Breast epithelium (tissue), 4 donors: Measurements from ENCODE around the gene CYFIP2. TPM values are rescaled to one million over a fixed set of nuclear protein-coding genes. Genes with fewer than 3 reads are reported as not detected.

Source experiments
- DNase-seq, 2 donors: peaks; one replicate each; pipeline ENCODE4 v3.0.0-alpha.2; 2019; ENCODE audit warnings: low spot score in 2 of 2
- H3K27ac ChIP-seq, 2 donors: fragments of 200-600 bp; sonication (generic) in 1 of 2; one replicate each; pipeline ENCODE4 v1.5.1; 2016 to 2019; ENCODE audit warnings: mild to moderate bottlenecking in 1 of 2
- H3K27me3 ChIP-seq, 2 donors: fragments of 200-600 bp; sonication (generic) in 1 of 2; one replicate each; pipeline versions ENCODE4 v1.5.1 to v1.6.0; 2017 to 2019; ENCODE audit warnings: control low read depth in 1 of 2, mild to moderate bottlenecking in 1 of 2
- H3K36me3 ChIP-seq: fragments of 200-600 bp; one replicate; pipeline ENCODE4 v1.5.1; 2019
- H3K4me1 ChIP-seq, 2 donors: fragments of 200-600 bp; sonication (generic); one replicate each; pipeline ENCODE4 v1.5.1; 2016 to 2019; ENCODE audit warnings: control low read depth in 1 of 2
- H3K4me3 ChIP-seq, 3 donors: fragments of 200-600 bp; sonication (generic); 1 replicate in 2 of 3; 2 replicates in 1 of 3; pipeline ENCODE4 v1.5.1; 2016 to 2019; ENCODE audit warnings: mild to moderate bottlenecking in 3 of 3, moderate library complexity in 2 of 3
- H3K9me3 ChIP-seq, 2 donors: fragments of 200-600 bp; sonication (generic) in 1 of 2; one replicate each; pipeline ENCODE4 v1.5.1; 2016 to 2019; ENCODE audit warnings: control low read depth in 1 of 2
- CTCF ChIP-seq, 3 donors: fragments of 450-650 bp; IDR thresholded peaks; one replicate each; pipeline ENCODE4 v1.5.1; 2016 to 2017; ENCODE audit warnings: antibody characterized with exemption in 3 of 3, mild to moderate bottlenecking in 3 of 3, moderate library complexity in 3 of 3
- POLR2A ChIP-seq: fragments of 450-650 bp; IDR thresholded peaks from one replicate; pipeline ENCODE4 v1.6.1; 2016; ENCODE audit warnings: antibody characterized with exemption, mild to moderate bottlenecking, moderate library complexity
- POLR2AphosphoS5 ChIP-seq, 3 donors: sonication (generic); formaldehyde crosslinking; IDR thresholded peaks; one replicate each; pipeline ENCODE4 v1.6.1; 2017; ENCODE audit warnings: antibody characterized with exemption in 3 of 3
- intact Hi-C: fragments of 100-400 bp; cut with DNase I; formaldehyde crosslinking; loops from one replicate; pipeline ENCODE4 v1.15.1; 2023; ENCODE audit warnings: low total_unique reads
- total RNA-seq, 3 donors: library from RNA; depleted of rRNA; stranded (reverse); fragments of >200 nt; gene quantifications; one replicate each; pipeline ENCODE4 v1.1.0, GENCODE V29; 2016

The CYFIP2 gene
- total RNA-seq, 3 donors from 2014 or later, result 6.2 to 15.5 (median 12.1) TPM

DNA sequence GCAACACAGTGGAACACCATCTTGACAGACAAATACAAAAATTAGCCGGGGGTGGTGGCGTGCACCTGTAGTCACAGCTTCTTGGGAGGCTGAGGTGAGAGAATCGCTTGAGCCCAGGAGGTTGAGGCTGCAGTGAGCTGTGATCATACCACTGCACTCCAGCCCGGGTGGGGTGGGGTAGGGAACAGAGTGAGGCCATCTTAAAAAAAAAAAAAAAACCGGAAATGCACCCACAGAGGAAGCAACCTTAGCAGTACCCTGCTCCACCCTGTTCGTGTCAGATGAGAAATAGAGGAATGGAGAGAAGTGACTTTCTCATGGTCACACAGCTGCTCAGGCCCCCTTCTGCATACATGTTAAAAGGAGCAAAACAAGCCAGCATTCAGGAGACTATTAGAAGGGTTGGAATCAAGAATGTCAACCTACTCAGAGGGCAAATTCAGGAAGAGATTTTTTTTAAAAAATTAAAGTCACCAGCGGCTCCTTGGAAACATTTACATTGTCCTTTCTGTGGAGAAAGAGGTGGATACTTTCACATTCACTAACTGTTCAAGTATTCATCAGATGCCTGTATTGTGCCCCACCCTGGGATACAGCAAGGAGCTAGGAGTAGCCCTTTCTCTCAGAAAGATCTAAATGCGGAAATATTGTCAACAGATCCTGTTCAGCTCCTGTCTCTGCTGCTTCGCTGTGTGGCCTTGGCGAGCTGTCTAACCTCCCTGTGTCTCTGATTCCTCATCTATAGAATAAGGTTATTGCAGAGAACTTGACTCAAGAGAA lies 41.0 kb downstream of the CYFIP2 start:
- TF ChIP-seq CTCF (IDR thresholded peaks at IDR 0.05) (no peak), POLR2A (no peak), POLR2AphosphoS5 (IDR thresholded peaks at IDR 0.05) (no peak)
- DNase-seq, result no peak
- intact Hi-C loops, result loop anchor here (10.0 kb wide), 1 partner anchor 338 kb away; no protein-coding TSS in a partner anchor
- Histone ChIP-seq H3K27ac (no peak overlapping the region), H3K27me3 (no peaks in the 10 kb centered on the region), H3K36me3 (no peaks in the 10 kb centered on the region), H3K9me3 (no peaks in the 10 kb centered on the region), H3K4me1 (no peaks in the 10 kb centered on the region), H3K4me3 (no peak overlapping the region)

DNA sequence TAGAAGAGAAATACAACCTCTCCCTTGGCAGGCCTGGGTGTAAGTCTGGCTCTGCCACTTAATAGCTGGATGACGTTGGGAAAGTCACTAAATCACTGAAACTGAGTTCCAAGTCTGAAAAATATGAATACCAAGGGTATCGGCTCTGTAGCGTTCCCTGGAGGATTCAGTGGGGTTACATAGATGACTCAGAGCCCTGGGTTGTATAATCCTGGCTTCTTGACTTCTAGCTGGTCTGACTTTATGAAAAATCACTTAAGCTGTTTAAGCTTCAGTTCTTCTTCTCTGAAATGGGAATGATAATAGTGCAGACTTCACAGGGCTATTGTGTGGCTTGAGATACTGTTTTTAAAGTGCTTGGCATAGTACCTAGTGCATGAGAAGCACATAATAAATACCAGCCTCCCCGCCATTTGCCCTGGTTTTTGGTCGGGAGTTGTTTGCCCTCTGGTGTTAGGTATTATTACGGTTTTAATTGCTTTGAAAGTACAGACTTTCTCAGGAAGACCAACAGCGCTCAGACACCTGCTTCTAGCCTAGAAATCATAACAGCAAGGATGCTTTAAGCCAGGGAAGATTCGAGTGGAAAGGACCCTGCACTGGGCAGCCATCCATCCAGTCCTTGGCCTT lies 43.0 kb downstream of the CYFIP2 start:
- no peak overlapping the region for H3K27ac ChIP-seq
- no peaks in the 10 kb centered on the region for H3K9me3 ChIP-seq
- H3K27me3 ChIP-seq, result no peaks in the 10 kb centered on the region
- H3K4me3 ChIP-seq, result no peak overlapping the region
- H3K4me1 ChIP-seq, result no peaks in the 10 kb centered on the region
- DNase-seq, result no peak
- H3K36me3 ChIP-seq, result no peaks in the 10 kb centered on the region
- TF ChIP-seq POLR2A, result no peak
- TF ChIP-seq POLR2AphosphoS5 (IDR thresholded peaks at IDR 0.05), result no peak
- no peak for TF ChIP-seq CTCF (IDR thresholded peaks at IDR 0.05)
- intact Hi-C loops, result loop anchor here (10.0 kb wide), 1 partner anchor 336 kb away; no protein-coding TSS in a partner anchor

DNA sequence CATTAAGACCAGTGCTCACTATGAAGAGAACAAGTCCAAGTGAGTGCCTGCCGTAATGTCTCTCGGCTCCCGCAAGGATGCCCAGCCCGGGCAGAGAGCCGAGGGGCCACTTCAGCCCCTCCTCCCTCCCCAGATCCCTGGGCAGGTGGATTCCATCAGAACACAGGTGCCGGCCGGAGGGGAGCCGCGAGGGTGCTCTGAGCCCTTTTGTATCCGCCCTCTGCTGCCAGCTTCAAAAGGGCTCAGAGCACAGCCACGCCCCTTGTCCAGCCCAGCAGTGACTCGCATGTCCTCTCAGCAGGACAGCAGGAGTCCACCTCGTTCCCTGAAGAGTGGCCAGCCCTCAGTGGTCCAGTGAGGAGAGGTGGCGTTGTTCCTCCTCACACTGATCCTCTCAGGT lies 43.9 kb downstream of the CYFIP2 start:
- Histone ChIP-seq H3K4me3 (no peak overlapping the region), H3K9me3 (no peaks in the 10 kb centered on the region), H3K36me3 (no peaks in the 10 kb centered on the region), H3K4me1 (no peaks in the 10 kb centered on the region), H3K27ac (no peak overlapping the region), H3K27me3 (no peaks in the 10 kb centered on the region)
- DNase-seq, result no peak
- TF ChIP-seq POLR2AphosphoS5 (IDR thresholded peaks at IDR 0.05), result no peak
- TF ChIP-seq CTCF (IDR thresholded peaks at IDR 0.05), result no peak
- TF ChIP-seq POLR2A, result no peak
- intact Hi-C loops, result loop anchor here (10.0 kb wide), 1 partner anchor 335 kb away; no protein-coding TSS in a partner anchor

- TF ChIP-seq CTCF (IDR thresholded peaks at IDR 0.05) (no peak), POLR2AphosphoS5 (IDR thresholded peaks at IDR 0.05) (no peak), POLR2A (no peak)
- Histone ChIP-seq H3K27me3 (no peaks in the 10 kb centered on the region), H3K4me1 (no peaks in the 10 kb centered on the region), H3K4me3 (no peak overlapping the region), H3K27ac (no peak overlapping the region), H3K36me3 (no peaks in the 10 kb centered on the region), H3K9me3 (no peaks in the 10 kb centered on the region)
- no peak for DNase-seq
- intact Hi-C loops, result no loop called here
These were observed 45.7 kb downstream of the CYFIP2 start for GRCh38 chr5:157311595-157311994.

DNA sequence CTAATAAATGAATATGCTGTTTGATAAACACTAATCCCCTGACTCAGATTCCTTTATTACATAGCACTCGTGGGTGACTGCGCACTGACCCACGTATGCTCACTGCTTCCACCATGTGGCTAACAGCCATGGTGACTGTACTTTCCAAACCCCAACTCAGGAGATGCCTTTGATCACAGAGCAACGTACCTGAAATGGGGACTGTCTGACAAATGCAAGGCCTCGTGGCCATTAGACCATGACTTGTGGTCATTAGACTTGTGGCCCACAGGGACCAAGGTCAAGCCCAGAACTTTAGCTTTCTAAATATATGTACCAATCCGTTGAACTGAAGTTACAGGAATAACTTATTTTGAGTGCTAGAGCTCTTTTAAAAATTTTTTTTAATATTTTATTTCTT lies 46.6 kb downstream of the CYFIP2 start:
- no peak for DNase-seq
- H3K4me1 ChIP-seq, result no peaks in the 10 kb centered on the region

More for the DNA sequence above, 46.6 kb downstream of the CYFIP2 start:
- Histone ChIP-seq H3K9me3 (no peaks in the 10 kb centered on the region), H3K36me3 (no peaks in the 10 kb centered on the region), H3K27me3 (no peaks in the 10 kb centered on the region), H3K27ac (no peak overlapping the region), H3K4me3 (no peak overlapping the region)
- intact Hi-C loops, result no loop called here
- TF ChIP-seq CTCF (IDR thresholded peaks at IDR 0.05), result peak in 2 of 3 donors; percentile 49 to 51
- no peak for TF ChIP-seq POLR2AphosphoS5 (IDR thresholded peaks at IDR 0.05)
